DOHH2 (cell line): ENCODE results near the gene SLF2.

Experiments
- H3F3A ChIP-seq: fragments of 200-600 bp; sonication (generic), shearing (Covaris generic); 2 replicates; pipeline ENCODE4 v1.6.0; 2016; ENCODE audit warnings: antibody characterized with exemption, mild to moderate bottlenecking; ENCODE audit not compliant: control insufficient read depth, insufficient read depth
- H3K27ac ChIP-seq: fragments of 200-600 bp; sonication (generic); 2 replicates; pipeline ENCODE4 v1.5.1; 2014; ENCODE audit warnings: low read depth, mild to moderate bottlenecking, low read length, moderate library complexity
- H3K27me3 ChIP-seq: fragments of 200-600 bp; sonication (generic); 2 replicates; pipeline ENCODE4 v1.6.1; 2014; ENCODE audit warnings: mild to moderate bottlenecking, low read length, mixed read lengths; ENCODE audit not compliant: control insufficient read depth
- H3K36me3 ChIP-seq: fragments of 200-600 bp; sonication (generic); 2 replicates; pipeline ENCODE4 v1.6.1; 2014; ENCODE audit warnings: mild to moderate bottlenecking, low read length, moderate library complexity, mixed read lengths; ENCODE audit not compliant: control insufficient read depth
- H3K4me1 ChIP-seq: fragments of 200-600 bp; sonication (generic); 2 replicates; pipeline ENCODE4 v1.6.1; 2014; ENCODE audit warnings: mild to moderate bottlenecking, low read length, mixed read lengths; ENCODE audit not compliant: control insufficient read depth
- H3K4me2 ChIP-seq: fragments of 200-600 bp; sonication (generic); 2 replicates; pipeline ENCODE4 v1.6.0; 2014; ENCODE audit warnings: mild to moderate bottlenecking, low read length, moderate library complexity
- H3K4me3 ChIP-seq: fragments of 200-600 bp; sonication (generic); 2 replicates; pipeline ENCODE4 v1.5.1; 2014; ENCODE audit warnings: mild to moderate bottlenecking, low read length, mixed read lengths
- H3K79me2 ChIP-seq: fragments of 200-600 bp; sonication (generic); 2 replicates; pipeline ENCODE4 v1.6.1; 2014; ENCODE audit warnings: mild to moderate bottlenecking, low read length, mixed read lengths; ENCODE audit not compliant: control insufficient read depth
- H3K9me2 ChIP-seq: fragments of 200-600 bp; sonication (generic); replicated peaks from 2 replicates; pipeline ENCODE4 v1.6.1; 2014; ENCODE audit warnings: mild to moderate bottlenecking, low read length, mixed read lengths; ENCODE audit not compliant: control insufficient read depth
- H3K9me3 ChIP-seq: fragments of 200-600 bp; sonication (generic); 2 replicates; pipeline ENCODE4 v1.6.1; 2014; ENCODE audit warnings: antibody characterized with exemption, low read length, mixed read lengths; ENCODE audit not compliant: control insufficient read depth, insufficient read depth
- H4K20me1 ChIP-seq: fragments of 200-600 bp; sonication (generic); 2 replicates; pipeline ENCODE4 v1.6.0; 2014; ENCODE audit warnings: low read depth, mild to moderate bottlenecking, antibody characterized with exemption, low read length, moderate library complexity; ENCODE audit not compliant: control insufficient read depth, insufficient read depth
- EZH2phosphoT487 ChIP-seq: fragments of 200-600 bp; sonication (generic); IDR thresholded peaks from 2 replicates; pipeline ENCODE4 v1.6.1; 2017; ENCODE audit warnings: borderline replicate concordance, mild to moderate bottlenecking, antibody characterized with exemption, low read length, moderate library complexity, mixed read lengths
- TF ChIP-seq, protein P1 (sequence below): fragments of 200-600 bp; sonication (generic); IDR thresholded peaks from one replicate; pipeline ENCODE4 v1.5.1; 2014; ENCODE audit warnings: antibody characterized with exemption, mild to moderate bottlenecking, low read depth, low read length; ENCODE audit not compliant: poor library complexity, severe bottlenecking

The SLF2 gene

DNA sequence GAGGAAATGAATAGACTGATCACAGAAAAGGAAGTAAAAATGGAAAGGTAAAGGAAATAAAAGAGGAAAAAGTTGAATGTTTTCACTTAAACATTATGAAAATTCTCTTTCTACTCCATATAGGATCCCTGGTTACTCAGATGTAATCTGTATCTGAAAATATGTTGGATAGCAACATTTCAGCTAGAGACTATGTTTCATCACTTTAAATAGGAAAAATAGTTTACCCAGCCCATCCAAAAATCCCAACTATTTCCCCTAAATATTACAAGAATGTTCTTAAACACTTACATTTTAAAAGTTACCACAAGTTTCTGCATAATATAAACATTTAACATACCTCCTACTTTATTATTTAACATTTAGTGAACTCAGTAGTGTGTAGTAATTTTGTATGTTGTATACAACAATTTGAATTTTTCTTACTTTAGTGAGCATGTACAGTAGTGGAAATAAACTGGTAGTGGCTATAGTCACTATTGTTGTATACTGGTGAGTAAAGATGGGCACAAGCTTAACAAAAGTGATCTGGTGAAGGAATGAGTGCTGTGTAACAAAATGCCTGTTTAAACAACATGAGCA lies 27.1 kb downstream of the SLF2 start:
- Histone ChIP-seq H3K9me2 (no peaks in the 10 kb centered on the region), H4K20me1 (no peaks in the 10 kb centered on the region), H3K79me2 (no peaks in the 10 kb centered on the region), H3F3A (no peaks in the 10 kb centered on the region), H3K27ac (no peak overlapping the region), H3K4me2 (no peak overlapping the region), H3K27me3 (no peaks in the 10 kb centered on the region), H3K4me3 (no peak overlapping the region), H3K4me1 (no peaks in the 10 kb centered on the region), H3K9me3 (no peaks in the 10 kb centered on the region), H3K36me3 (peaks cover 75% of the 10 kb centered on the region)
- TF ChIP-seq, protein P1, sequence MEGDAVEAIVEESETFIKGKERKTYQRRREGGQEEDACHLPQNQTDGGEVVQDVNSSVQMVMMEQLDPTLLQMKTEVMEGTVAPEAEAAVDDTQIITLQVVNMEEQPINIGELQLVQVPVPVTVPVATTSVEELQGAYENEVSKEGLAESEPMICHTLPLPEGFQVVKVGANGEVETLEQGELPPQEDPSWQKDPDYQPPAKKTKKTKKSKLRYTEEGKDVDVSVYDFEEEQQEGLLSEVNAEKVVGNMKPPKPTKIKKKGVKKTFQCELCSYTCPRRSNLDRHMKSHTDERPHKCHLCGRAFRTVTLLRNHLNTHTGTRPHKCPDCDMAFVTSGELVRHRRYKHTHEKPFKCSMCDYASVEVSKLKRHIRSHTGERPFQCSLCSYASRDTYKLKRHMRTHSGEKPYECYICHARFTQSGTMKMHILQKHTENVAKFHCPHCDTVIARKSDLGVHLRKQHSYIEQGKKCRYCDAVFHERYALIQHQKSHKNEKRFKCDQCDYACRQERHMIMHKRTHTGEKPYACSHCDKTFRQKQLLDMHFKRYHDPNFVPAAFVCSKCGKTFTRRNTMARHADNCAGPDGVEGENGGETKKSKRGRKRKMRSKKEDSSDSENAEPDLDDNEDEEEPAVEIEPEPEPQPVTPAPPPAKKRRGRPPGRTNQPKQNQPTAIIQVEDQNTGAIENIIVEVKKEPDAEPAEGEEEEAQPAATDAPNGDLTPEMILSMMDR = no peak
- no peak for TF ChIP-seq EZH2phosphoT487

DNA sequence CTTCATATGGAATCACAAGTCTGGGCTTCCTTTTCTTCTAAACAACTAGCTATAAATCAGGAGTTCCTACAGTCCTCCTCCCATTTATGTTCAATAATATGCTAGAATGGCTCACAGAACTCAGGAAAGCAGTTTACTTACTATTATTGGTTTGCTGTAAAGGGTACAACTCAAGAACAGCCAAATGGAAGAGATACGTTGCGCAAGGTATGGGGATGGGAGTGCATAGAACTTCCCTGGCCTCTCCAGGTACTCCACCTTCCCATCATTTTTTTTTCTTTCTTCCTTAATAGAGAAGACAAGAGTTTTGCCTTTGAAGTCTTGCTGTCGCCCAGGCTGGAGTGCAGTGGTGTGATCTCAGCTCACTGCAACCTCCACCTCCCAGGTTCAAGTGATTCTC lies 29.5 kb downstream of the SLF2 start:
- Histone ChIP-seq H3K4me3 (no peak overlapping the region), H3K27ac (no peak overlapping the region), H3K4me1 (no peaks in the 10 kb centered on the region), H3K79me2 (no peaks in the 10 kb centered on the region), H3K9me2 (no peaks in the 10 kb centered on the region), H4K20me1 (no peaks in the 10 kb centered on the region), H3K9me3 (no peaks in the 10 kb centered on the region), H3K27me3 (no peaks in the 10 kb centered on the region), H3F3A (no peaks in the 10 kb centered on the region), H3K4me2 (no peak overlapping the region), H3K36me3 (peaks cover 87% of the 10 kb centered on the region)
- TF ChIP-seq, protein P1 = no peak
- no peak for TF ChIP-seq EZH2phosphoT487

DNA sequence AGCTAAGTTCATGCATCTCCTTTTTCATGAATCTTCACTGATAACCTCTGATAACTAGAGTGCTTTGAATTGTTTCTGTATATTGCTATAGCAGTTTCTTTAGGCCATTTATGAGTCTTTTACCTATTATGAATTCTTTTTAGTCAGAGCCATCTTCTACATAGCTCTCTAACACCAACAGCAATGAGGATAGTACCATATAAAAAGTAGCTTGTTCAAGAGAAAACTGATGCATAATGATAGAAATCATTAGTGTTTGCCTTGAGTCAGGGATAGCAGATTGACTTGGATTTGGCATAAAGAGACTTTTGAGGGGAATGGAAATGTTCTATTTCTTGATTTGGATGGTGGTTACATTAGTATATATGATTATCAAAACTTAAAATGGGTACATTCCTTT lies 30.7 kb downstream of the SLF2 start:
- Histone ChIP-seq H3K4me3 (no peak overlapping the region), H3F3A (no peaks in the 10 kb centered on the region), H3K79me2 (no peaks in the 10 kb centered on the region), H3K9me3 (no peaks in the 10 kb centered on the region), H3K36me3 (peaks cover 86% of the 10 kb centered on the region), H3K4me2 (no peak overlapping the region), H3K27ac (no peak overlapping the region), H3K4me1 (no peaks in the 10 kb centered on the region), H3K27me3 (no peaks in the 10 kb centered on the region), H4K20me1 (no peaks in the 10 kb centered on the region), H3K9me2 (no peaks in the 10 kb centered on the region)
- TF ChIP-seq, protein P1 = no peak
- TF ChIP-seq EZH2phosphoT487 = no peak

DNA sequence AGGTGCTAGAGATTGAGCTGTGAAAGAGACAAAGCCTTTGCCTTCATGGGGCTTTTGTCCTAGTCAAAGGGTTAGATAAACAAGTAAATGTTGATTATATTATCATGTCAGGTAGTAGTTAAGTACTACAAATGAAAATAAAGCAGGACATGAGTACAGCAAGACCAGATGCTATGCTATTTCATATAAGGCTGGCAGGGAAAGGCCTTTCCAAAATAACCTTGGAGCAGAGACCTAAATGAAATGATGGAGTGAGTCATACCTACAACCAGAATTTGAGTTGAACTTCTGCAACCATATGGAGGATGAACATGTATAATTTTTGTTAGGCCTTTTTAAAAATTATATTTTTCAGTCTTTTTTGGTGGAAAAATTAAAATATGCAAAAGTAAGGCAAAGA lies 33.0 kb downstream of the SLF2 start:
- Histone ChIP-seq H3K27ac (no peak overlapping the region), H3F3A (no peaks in the 10 kb centered on the region), H3K9me3 (no peaks in the 10 kb centered on the region), H3K9me2 (no peaks in the 10 kb centered on the region), H3K79me2 (no peaks in the 10 kb centered on the region), H4K20me1 (no peaks in the 10 kb centered on the region), H3K4me2 (no peak overlapping the region), H3K4me1 (no peaks in the 10 kb centered on the region), H3K36me3 (peaks cover 90% of the 10 kb centered on the region), H3K4me3 (no peak overlapping the region), H3K27me3 (no peaks in the 10 kb centered on the region)
- TF ChIP-seq EZH2phosphoT487 = no peak
- TF ChIP-seq, protein P1 = no peak
